ENCODE data around the gene PIP5K1B. TPM values are rescaled to one million over a fixed set of nuclear protein-coding genes. Genes with fewer than 3 reads are reported as not detected.

The PIP5K1B gene
- total RNA-seq, 1 donor from 2014 or later, result 0.71 TPM

GRCh38 chr9:68876681-68877080 lies 171.6 kb downstream of the PIP5K1B start:
- Histone ChIP-seq H3K27me3 (ENCODE audit: control insufficient read depth, insufficient read depth, low read length) (no peaks in the 10 kb centered on the region), H3K4me3 (ENCODE audit: low read depth, low read length) (no peak overlapping the region), H3K36me3 (ENCODE audit: control insufficient read depth, insufficient read depth, low read length) (no peaks in the 10 kb centered on the region)
- no peak for TF ChIP-seq CTCF (IDR thresholded peaks at IDR 0.05; ENCODE audit: insufficient read depth, low read length, poor library complexity, severe bottlenecking)
- no peak for DNase-seq (ENCODE audit: low read depth)

GRCh38 chr9:68877219-68877618 lies 172.2 kb downstream of the PIP5K1B start:
- H3K4me3 ChIP-seq (ENCODE audit: low read depth, low read length), result no peak overlapping the region
- H3K36me3 ChIP-seq (ENCODE audit: control insufficient read depth, insufficient read depth, low read length), result no peaks in the 10 kb centered on the region
- H3K27me3 ChIP-seq (ENCODE audit: control insufficient read depth, insufficient read depth, low read length), result no peaks in the 10 kb centered on the region
- DNase-seq (ENCODE audit: low read depth), result no peak
- no peak for TF ChIP-seq CTCF (IDR thresholded peaks at IDR 0.05; ENCODE audit: insufficient read depth, low read length, poor library complexity, severe bottlenecking)

- TF ChIP-seq CTCF (IDR thresholded peaks at IDR 0.05; ENCODE audit: insufficient read depth, low read length, poor library complexity, severe bottlenecking), result no peak
- Histone ChIP-seq H3K27me3 (ENCODE audit: control insufficient read depth, insufficient read depth, low read length) (no peaks in the 10 kb centered on the region), H3K36me3 (ENCODE audit: control insufficient read depth, insufficient read depth, low read length) (no peaks in the 10 kb centered on the region), H3K4me3 (ENCODE audit: low read depth, low read length) (no peak overlapping the region)
- no peak for DNase-seq (ENCODE audit: low read depth)
These were observed 173.4 kb downstream of the PIP5K1B start for GRCh38 chr9:68878450-68878849.

- no peaks in the 10 kb centered on the region for H3K27me3 ChIP-seq (ENCODE audit: control insufficient read depth, insufficient read depth, low read length)
- no peak overlapping the region for H3K4me3 ChIP-seq (ENCODE audit: low read depth, low read length)
These were observed 178.2 kb downstream of the PIP5K1B start for GRCh38 chr9:68883224-68883623.

GRCh38 chr9:68887232-68887631 lies 182.2 kb downstream of the PIP5K1B start:
- H3K4me3 ChIP-seq (ENCODE audit: low read depth, low read length), result no peak overlapping the region
- H3K36me3 ChIP-seq (ENCODE audit: control insufficient read depth, insufficient read depth, low read length), result no peaks in the 10 kb centered on the region
- no peaks in the 10 kb centered on the region for H3K27me3 ChIP-seq (ENCODE audit: control insufficient read depth, insufficient read depth, low read length)
- TF ChIP-seq CTCF (IDR thresholded peaks at IDR 0.05; ENCODE audit: insufficient read depth, low read length, poor library complexity, severe bottlenecking), result no peak
- DNase-seq (ENCODE audit: low read depth), result no peak

More at GRCh38 chr9:68883224-68883623, 178.2 kb downstream of the PIP5K1B start:
- DNase-seq (ENCODE audit: low read depth), result no peak
- H3K36me3 ChIP-seq (ENCODE audit: control insufficient read depth, insufficient read depth, low read length), result no peaks in the 10 kb centered on the region
- no peak for TF ChIP-seq CTCF (IDR thresholded peaks at IDR 0.05; ENCODE audit: insufficient read depth, low read length, poor library complexity, severe bottlenecking)

GRCh38 chr9:68894502-68894901 lies 189.5 kb downstream of the PIP5K1B start:
- DNase-seq (ENCODE audit: low read depth), result no peak
- Histone ChIP-seq H3K27me3 (ENCODE audit: control insufficient read depth, insufficient read depth, low read length) (no peaks in the 10 kb centered on the region), H3K4me3 (ENCODE audit: low read depth, low read length) (no peak overlapping the region), H3K36me3 (ENCODE audit: control insufficient read depth, insufficient read depth, low read length) (no peaks in the 10 kb centered on the region)
- TF ChIP-seq CTCF (IDR thresholded peaks at IDR 0.05; ENCODE audit: insufficient read depth, low read length, poor library complexity, severe bottlenecking), result no peak

Measured in kidney epithelial cell (primary cell).